ENCODE results near the gene DNAH1. TPM values are rescaled to one million over a fixed set of nuclear protein-coding genes. Genes with fewer than 3 reads are reported as not detected.

The DNAH1 gene
- total RNA-seq, 1 donor from 2014 or later, result 0.80 TPM

DNA sequence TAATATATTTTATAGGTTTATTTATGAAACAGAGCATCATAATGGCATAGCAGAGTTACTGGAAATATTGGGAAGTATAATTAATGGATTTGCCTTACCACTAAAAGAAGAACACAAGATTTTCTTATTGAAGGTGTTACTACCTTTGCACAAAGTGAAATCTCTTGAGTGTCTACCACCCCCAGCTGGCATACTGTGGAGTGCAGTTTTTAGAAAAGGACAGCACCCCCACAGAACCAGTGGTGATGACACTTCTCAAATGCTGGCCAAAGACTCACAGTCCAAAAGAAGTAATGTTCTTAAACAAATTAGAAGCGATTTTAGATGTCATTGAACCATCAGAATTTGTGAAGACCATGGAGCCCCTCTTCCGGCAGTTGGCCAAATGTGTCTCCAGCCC, 58.1 kb downstream of the DNAH1 start:
- no peak overlapping the region for H3K4me3 ChIP-seq
- H3K9ac ChIP-seq, result no peak overlapping the region
- H3K9me3 Mint-ChIP-seq, result no peaks in the 10 kb centered on the region
- H3K9me3 ChIP-seq (ENCODE audit: low read depth), result no peaks in the 10 kb centered on the region
- H3K27me3 Mint-ChIP-seq (ENCODE audit: insufficient read depth, low read depth), result peaks cover 3% of the 10 kb centered on the region
- H3F3A ChIP-seq (ENCODE audit: low read depth), result no peaks in the 10 kb centered on the region
- no peak for DNase-seq (ENCODE audit: low spot score)
- H3K27ac Mint-ChIP-seq, result no peak overlapping the region
- no peak overlapping the region for H3K27ac ChIP-seq
- no peaks in the 10 kb centered on the region for H4K20me1 ChIP-seq (ENCODE audit: low read depth)
- H3K36me3 ChIP-seq, result no peaks in the 10 kb centered on the region
- H3K4me1 ChIP-seq, result peaks cover 6% of the 10 kb centered on the region
- TF ChIP-seq EZH2 (IDR thresholded peaks at IDR 0.05) (no peak), CTCF (IDR thresholded peaks at IDR 0.05) (peak; percentile 17)
- peaks cover 26% of the 10 kb centered on the region for H3K27me3 ChIP-seq
- H3K4me2 ChIP-seq, result no peak overlapping the region
- H3K4me3 Mint-ChIP-seq, result no peak overlapping the region
- no peaks in the 10 kb centered on the region for H3K36me3 Mint-ChIP-seq
- H3K79me2 ChIP-seq (ENCODE audit: low read depth), result no peaks in the 10 kb centered on the region
- no peak overlapping the region for H2AFZ ChIP-seq (replicated peaks)
- peaks cover 18% of the 10 kb centered on the region for H3K4me1 Mint-ChIP-seq

DNA sequence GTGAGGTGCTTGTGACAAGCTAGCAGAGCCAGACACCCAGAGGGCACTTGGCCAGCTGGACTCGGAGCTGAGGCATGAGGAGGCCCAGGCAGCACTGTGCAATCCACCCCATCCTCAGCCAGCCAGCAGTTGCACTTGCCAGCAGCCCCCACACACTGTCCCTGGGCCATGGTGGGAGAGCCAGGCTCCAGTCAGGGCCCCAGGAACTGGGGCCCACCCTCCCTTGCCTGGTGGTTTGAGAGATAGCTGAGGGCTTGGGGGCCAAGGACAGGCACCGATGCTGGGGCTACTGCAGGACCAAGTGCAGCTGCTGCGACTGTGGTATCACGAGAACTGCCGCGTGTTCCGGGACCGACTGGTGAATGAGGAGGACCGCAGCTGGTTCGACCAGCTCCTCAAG, 63.5 kb downstream of the DNAH1 start:
- no peaks in the 10 kb centered on the region for H3F3A ChIP-seq (ENCODE audit: low read depth)
- H3K4me3 Mint-ChIP-seq, result no peak overlapping the region
- H3K4me1 ChIP-seq, result no peaks in the 10 kb centered on the region
- no peak overlapping the region for H3K9ac ChIP-seq
- no peaks in the 10 kb centered on the region for H3K36me3 ChIP-seq
- H3K9me3 ChIP-seq (ENCODE audit: low read depth), result no peaks in the 10 kb centered on the region
- TF ChIP-seq EZH2 (IDR thresholded peaks at IDR 0.05) (no peak), CTCF (IDR thresholded peaks at IDR 0.05) (no peak), EZH2phosphoT487 (IDR thresholded peaks at IDR 0.05) (no peak)
- no peak for DNase-seq (ENCODE audit: low spot score)
- no peaks in the 10 kb centered on the region for H3K36me3 Mint-ChIP-seq
- H3K27ac Mint-ChIP-seq, result no peak overlapping the region
- no peak overlapping the region for H3K4me2 ChIP-seq
- H3K9me3 Mint-ChIP-seq, result no peaks in the 10 kb centered on the region
- peaks cover 7% of the 10 kb centered on the region for H3K4me1 Mint-ChIP-seq
- no peak overlapping the region for H2AFZ ChIP-seq (replicated peaks)
- H3K27me3 Mint-ChIP-seq (ENCODE audit: insufficient read depth, low read depth), result peaks cover 4% of the 10 kb centered on the region
- H3K27me3 ChIP-seq, result peaks cover 6% of the 10 kb centered on the region
- no peaks in the 10 kb centered on the region for H4K20me1 ChIP-seq (ENCODE audit: low read depth)
- no peaks in the 10 kb centered on the region for H3K79me2 ChIP-seq (ENCODE audit: low read depth)
- no peak overlapping the region for H3K27ac ChIP-seq
- no peak overlapping the region for H3K4me3 ChIP-seq

DNA sequence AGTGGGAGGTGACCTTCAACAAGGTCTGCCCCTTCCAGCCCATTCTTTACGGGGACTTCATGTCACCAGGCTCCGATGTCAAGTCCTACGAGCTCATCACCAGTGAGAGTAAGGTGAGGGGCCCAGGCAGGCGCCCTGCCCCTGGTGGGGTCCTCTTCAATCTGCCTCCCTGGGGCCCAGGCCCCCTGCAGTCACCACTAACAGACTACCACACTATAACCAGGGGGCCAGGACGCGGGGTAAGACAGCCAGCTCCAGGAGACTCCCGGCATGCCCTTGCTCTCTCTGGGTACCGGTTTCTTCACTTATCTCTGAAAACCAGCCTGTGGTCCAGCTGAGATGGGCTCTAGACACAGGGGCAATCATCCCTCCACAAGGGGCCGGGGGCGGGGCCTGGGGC, 63.9 kb downstream of the DNAH1 start:
- no peak for TF ChIP-seq EZH2phosphoT487 (IDR thresholded peaks at IDR 0.05)
- no peak for TF ChIP-seq CTCF (IDR thresholded peaks at IDR 0.05)
- no peak for TF ChIP-seq EZH2 (IDR thresholded peaks at IDR 0.05)
- H3K4me3 ChIP-seq, result no peak overlapping the region
- no peaks in the 10 kb centered on the region for H3K36me3 ChIP-seq
- no peak overlapping the region for H3K4me2 ChIP-seq
- H3K4me1 ChIP-seq, result no peaks in the 10 kb centered on the region
- no peaks in the 10 kb centered on the region for H4K20me1 ChIP-seq (ENCODE audit: low read depth)
- no peak overlapping the region for H3K27ac Mint-ChIP-seq
- H3K27me3 ChIP-seq, result peaks cover 1% of the 10 kb centered on the region
- H3K9me3 Mint-ChIP-seq, result no peaks in the 10 kb centered on the region
- no peak for DNase-seq (ENCODE audit: low spot score)
- H3K27me3 Mint-ChIP-seq (ENCODE audit: insufficient read depth, low read depth), result peaks cover 4% of the 10 kb centered on the region
- H3K9ac ChIP-seq, result no peak overlapping the region
- no peaks in the 10 kb centered on the region for H3K9me3 ChIP-seq (ENCODE audit: low read depth)
- no peak overlapping the region for H3K4me3 Mint-ChIP-seq
- no peaks in the 10 kb centered on the region for H3F3A ChIP-seq (ENCODE audit: low read depth)
- H3K4me1 Mint-ChIP-seq, result peaks cover 7% of the 10 kb centered on the region
- no peaks in the 10 kb centered on the region for H3K36me3 Mint-ChIP-seq
- H3K79me2 ChIP-seq (ENCODE audit: low read depth), result no peaks in the 10 kb centered on the region
- H3K27ac ChIP-seq, result no peak overlapping the region
- no peak overlapping the region for H2AFZ ChIP-seq (replicated peaks)

GRCh38 chr3:52381623-52382022, 65.5 kb downstream of the DNAH1 start:
- Histone ChIP-seq H3K9me3 (ENCODE audit: low read depth) (no peaks in the 10 kb centered on the region), H2AFZ (replicated peaks) (no peak overlapping the region), H3K9ac (no peak overlapping the region), H3K36me3 (no peaks in the 10 kb centered on the region), H3K4me3 (no peak overlapping the region), H3K4me1 (no peaks in the 10 kb centered on the region), H3F3A (ENCODE audit: low read depth) (no peaks in the 10 kb centered on the region), H3K4me2 (no peak overlapping the region), H3K79me2 (ENCODE audit: low read depth) (no peaks in the 10 kb centered on the region), H4K20me1 (ENCODE audit: low read depth) (no peaks in the 10 kb centered on the region), H3K27me3 (no peaks in the 10 kb centered on the region), H3K27ac (no peak overlapping the region)
- no peaks in the 10 kb centered on the region for H3K36me3 Mint-ChIP-seq
- peaks cover 7% of the 10 kb centered on the region for H3K27me3 Mint-ChIP-seq (ENCODE audit: insufficient read depth, low read depth)
- DNase-seq (ENCODE audit: low spot score), result no peak
- H3K9me3 Mint-ChIP-seq, result no peaks in the 10 kb centered on the region
- peaks cover 7% of the 10 kb centered on the region for H3K4me1 Mint-ChIP-seq
- H3K4me3 Mint-ChIP-seq, result no peak overlapping the region
- H3K27ac Mint-ChIP-seq, result no peak overlapping the region
- TF ChIP-seq EZH2phosphoT487 (IDR thresholded peaks at IDR 0.05), result no peak
- TF ChIP-seq EZH2 (IDR thresholded peaks at IDR 0.05), result no peak
- no peak for TF ChIP-seq CTCF (IDR thresholded peaks at IDR 0.05)

Data from neural progenitor cell (in vitro differentiated cells).